GM13977 (cell line): ENCODE data around the gene ZNF497.
A peak's percentile ranks its signal among the peaks of the same experiment; 100 is the strongest.

ENCODE experiments used
- DNase-seq: peaks from one replicate; pipeline ENCODE4 v3.0.0; 2012; ENCODE audit warnings: low spot score
- in situ Hi-C: fragments of 300-500 bp; cut with MboI; formaldehyde crosslinking; loops from one replicate; pipeline ENCODE4 v1.12.0; 2022; ENCODE audit warnings: low sequenced_read_pairs, low pct_unique_long_range_greater_than_20kb, mixed read lengths, inconsistent platforms; ENCODE audit not compliant: unreplicated experiment
- TF ChIP-seq, protein P1 (sequence below): IDR thresholded peaks from 2 replicates; pipeline ENCODE4 v1.5.1; 2012; ENCODE audit warnings: mild to moderate bottlenecking, control low read depth; ENCODE audit not compliant: insufficient read depth; ENCODE audit errors: extremely low read depth, missing control alignments

ZNF497 gene

DNA sequence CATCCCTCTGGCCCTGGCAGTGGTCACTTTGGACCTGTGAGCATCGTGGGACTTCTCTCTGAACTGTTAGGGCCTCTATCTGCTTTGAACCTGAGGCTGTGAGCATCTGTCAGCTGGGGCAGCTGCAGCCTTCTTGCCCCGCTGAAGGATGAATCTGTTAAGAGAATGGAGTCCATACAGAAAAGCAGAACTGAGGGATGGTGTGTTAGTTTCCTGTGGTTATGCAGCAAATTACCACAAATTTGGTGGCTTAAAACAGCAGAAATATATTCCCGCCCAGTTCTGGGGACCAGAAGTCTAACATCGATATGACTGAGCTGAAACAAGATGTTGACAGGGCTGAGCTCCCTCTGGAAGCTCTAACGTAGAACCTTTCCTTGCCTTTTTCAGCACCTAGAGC, 1.6 kb upstream of the ZNF497 start:
- no peak for DNase-seq
- in situ Hi-C loops: no loop called here
- TF ChIP-seq, protein P1, sequence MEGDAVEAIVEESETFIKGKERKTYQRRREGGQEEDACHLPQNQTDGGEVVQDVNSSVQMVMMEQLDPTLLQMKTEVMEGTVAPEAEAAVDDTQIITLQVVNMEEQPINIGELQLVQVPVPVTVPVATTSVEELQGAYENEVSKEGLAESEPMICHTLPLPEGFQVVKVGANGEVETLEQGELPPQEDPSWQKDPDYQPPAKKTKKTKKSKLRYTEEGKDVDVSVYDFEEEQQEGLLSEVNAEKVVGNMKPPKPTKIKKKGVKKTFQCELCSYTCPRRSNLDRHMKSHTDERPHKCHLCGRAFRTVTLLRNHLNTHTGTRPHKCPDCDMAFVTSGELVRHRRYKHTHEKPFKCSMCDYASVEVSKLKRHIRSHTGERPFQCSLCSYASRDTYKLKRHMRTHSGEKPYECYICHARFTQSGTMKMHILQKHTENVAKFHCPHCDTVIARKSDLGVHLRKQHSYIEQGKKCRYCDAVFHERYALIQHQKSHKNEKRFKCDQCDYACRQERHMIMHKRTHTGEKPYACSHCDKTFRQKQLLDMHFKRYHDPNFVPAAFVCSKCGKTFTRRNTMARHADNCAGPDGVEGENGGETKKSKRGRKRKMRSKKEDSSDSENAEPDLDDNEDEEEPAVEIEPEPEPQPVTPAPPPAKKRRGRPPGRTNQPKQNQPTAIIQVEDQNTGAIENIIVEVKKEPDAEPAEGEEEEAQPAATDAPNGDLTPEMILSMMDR: no peak

DNA sequence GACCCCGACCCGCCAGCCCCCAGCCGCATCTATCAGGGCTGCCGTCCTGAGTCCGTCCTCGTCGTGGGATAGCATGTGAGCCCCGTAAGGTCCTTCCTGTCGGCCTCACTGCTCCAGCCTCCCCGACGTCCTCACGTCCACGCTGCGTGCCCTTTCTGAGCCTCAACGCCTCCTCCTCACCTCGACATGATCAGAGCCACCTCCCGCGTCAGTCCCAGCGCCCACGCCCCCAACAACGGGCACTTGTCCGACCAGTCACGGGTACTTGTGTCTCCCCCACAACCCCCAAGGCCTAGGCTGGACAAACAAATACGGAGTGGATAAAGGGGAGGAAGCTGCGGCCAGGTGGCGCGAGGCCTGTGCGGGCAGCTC, 665 bp downstream of the ZNF497 start:
- TF ChIP-seq, protein P1: no peak
- in situ Hi-C loops: no loop called here
- peak; percentile 70 for DNase-seq

DNA sequence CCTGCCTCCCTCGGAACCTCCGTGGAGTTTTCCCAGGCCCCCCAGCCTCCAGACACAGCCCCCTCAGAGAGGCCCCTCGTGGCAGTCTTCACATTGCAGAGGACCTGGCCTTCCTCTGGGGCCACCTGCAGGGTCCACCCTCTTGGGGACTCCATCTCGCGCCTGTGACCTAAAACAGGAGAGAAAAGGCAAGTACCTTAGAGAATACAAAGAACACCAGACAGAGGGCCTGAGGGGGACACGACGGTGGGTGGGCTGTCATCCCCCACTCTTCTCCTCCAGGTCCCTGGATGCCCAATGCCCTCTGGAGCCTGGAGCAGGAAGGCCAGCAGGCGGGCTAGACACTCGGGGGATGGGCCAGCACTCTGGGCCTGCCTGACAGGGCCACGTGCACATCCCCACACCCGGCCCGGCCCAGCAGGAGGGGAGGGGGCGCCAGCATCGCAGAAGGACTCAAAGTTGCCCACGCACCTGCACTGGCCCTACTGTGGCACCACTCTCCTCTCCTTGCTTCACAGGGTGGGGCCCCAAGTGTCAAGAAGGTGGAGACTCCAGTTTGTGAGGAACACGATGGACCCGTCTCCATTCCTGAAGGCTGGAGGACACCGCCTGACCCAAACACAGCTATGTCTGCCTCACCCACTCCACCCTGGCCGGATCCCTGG, 4.9 kb downstream of the ZNF497 start:
- TF ChIP-seq, protein P1: no peak
- in situ Hi-C loops: no loop called here
- DNase-seq: no peak

DNA sequence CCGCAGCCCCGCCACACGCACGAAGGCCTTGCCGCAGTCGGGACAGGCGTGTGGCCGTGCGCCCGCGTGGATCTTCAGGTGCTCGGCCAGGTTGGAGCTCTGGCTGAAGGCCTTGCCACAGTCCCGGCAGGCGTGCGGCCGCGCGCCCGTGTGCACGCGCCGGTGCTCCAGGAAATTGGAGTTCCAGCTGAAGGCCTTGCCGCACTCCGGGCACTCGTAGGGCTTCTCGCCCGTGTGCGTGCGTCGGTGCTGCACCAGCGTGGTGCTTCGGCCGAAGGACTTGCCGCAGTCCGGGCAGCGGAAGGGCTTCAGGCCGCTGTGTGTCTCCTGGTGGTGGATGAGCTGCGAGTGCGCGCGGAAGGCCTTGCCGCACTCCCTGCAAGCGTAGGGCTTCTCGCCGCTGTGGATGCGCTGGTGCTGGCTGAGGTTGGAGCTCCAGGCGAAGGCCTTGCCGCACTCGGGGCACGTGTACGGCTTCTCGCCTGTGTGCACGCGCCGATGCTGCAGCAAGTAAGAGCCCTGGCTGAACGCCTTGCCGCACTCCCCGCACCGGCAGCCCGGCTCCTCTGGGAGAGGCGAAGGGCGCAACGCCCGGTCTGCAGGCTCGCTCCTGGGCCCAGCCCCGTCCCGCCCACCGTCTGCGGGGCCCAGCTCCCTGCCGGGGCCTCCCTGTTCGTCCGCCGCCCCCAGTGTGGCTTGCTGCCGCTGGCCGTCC, 5.6 kb downstream of the ZNF497 start:
- DNase-seq: no peak
- TF ChIP-seq, protein P1: no peak
- in situ Hi-C loops: no loop called here

DNA sequence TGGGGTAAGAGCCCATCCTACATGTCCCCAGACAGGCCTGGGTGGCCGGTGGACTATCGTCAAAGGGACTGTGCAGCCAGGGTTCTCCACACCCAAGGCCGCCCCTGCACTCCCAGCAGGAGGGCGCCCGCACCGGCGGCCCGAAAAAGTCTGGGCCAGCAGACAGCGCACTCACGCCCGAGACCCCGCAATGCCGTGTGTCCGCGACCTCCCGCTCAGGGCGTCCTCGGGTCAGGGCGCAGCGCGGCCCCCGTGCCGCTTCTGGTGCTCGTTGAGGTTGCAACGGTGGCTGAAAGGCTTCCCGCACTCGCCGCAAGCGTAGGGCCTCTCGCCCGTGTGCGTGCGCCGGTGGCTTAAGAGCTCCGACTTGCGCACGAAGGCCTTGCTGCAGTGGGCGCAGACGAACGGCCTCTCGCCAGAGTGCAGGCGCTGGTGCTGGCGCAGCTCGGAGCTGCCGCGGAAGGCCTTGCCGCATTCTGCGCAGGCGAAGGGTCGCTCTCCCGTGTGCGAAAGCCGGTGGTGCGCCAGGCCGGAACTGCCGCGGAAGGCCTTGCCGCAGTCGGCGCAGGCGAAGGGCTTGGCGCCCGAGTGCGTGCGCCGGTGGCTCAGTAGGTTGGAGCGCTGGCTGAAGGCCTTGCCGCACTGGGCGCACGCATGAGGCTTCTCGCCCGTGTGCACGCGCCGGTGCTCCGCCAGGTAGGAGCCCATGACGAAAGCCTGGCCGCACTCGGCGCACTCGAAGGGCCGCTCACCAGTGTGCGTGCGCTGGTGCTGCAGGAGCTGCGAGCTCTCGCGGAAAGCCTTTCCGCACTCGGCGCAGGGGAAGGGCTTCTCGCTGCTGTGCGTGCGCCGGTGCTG, 6.4 kb downstream of the ZNF497 start:
- in situ Hi-C loops: no loop called here
- DNase-seq: peak; percentile 63
- TF ChIP-seq, protein P1: no peak

DNA sequence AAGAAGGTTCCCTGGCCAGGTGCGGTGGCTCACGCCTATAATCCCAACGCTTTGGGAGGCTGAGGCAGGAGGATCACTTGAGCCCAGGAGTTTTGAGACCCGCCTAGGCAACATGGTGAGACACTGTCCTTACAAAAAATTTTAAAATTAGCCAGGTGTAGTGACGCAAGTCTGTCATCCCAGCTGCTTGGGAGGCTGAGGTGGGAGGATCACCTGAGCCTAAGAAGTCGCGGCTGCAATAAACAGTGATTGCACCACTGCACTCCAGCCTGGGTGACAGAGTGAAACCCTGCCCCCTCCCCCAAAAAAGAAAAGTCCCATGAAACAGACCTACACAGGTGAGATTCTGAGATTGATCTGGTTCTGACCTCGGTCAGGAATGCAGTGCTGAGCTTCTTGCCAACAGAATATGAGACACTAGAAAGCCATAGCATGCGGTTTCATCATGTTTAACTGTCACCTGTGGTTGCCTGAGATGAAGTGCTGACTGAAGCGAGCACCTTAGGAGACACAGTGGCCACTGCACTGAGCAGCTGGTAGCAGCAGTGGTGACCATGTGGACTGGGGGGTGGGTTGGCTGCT, 7.2 kb downstream of the ZNF497 start:
- in situ Hi-C loops: no loop called here

More for the DNA sequence above, 7.2 kb downstream of the ZNF497 start:
- TF ChIP-seq, protein P1: no peak
- DNase-seq: no peak
